ENCODE results near the gene ADARB1. TPM values are rescaled to one million over a fixed set of nuclear protein-coding genes. Genes with fewer than 3 reads are reported as not detected.

ADARB1 gene
- total and polyA plus RNA-seq, 2 donors (not counting 1 experiment from before 2014, with no cell fraction given) = 17.1 to 33.3 TPM

- H3K27ac Mint-ChIP-seq = no peak overlapping the region
- H3K9me3 Mint-ChIP-seq (ENCODE audit: insufficient read depth) = peaks cover 2% of the 10 kb centered on the region
- ATAC-seq (ENCODE audit: low read depth) (no peak), DNase-seq (no peak)
- Histone ChIP-seq H4K20me1 (ENCODE audit: control insufficient read depth, insufficient read depth, low read length, poor library complexity, severe bottlenecking) (no peaks in the 10 kb centered on the region), H3K9me3 (ENCODE audit: control extremely low read depth in 1 of 3, control insufficient read depth in 2 of 3, insufficient read depth in 1 of 3, low read length in 2 of 3) (peaks cover 0 to 13% (median 11%) of the 10 kb centered on the region in 3 donors), H3K79me2 (ENCODE audit: control insufficient read depth, insufficient read depth, low read length) (no peaks in the 10 kb centered on the region), H3K9ac (ENCODE audit: low read length) (no peak overlapping the region), H3K27ac (ENCODE audit: low read length in 2 of 2) (no peak overlapping the region), H3K4me2 (replicated peaks; ENCODE audit: low read depth, low read length, poor library complexity, severe bottlenecking) (no peak overlapping the region), H3K4me3 (ENCODE audit: control extremely low read depth in 1 of 5, extremely low read depth in 1 of 5, insufficient read depth in 1 of 5, low read depth in 2 of 5, low read length in 4 of 5) (no peak overlapping the region), H3K36me3 (replicated peaks in 1 of 2; ENCODE audit: control extremely low read depth in 1 of 2, control insufficient read depth in 1 of 2, extremely low read depth in 1 of 2, insufficient read depth in 2 of 2, low read length in 1 of 2) (no peaks in the 10 kb centered on the region), H3K27me3 (replicated peaks in 1 of 4; ENCODE audit: control extremely low read depth in 1 of 4, control insufficient read depth in 3 of 4, insufficient read depth in 4 of 4, low read length in 3 of 4) (peaks cover 0 to 7% (median 2%) of the 10 kb centered on the region in 4 experiments), H3K4me1 (ENCODE audit: control insufficient read depth in 2 of 2, insufficient read depth in 2 of 2, low read length in 2 of 2) (no peaks in the 10 kb centered on the region), H2AFZ (ENCODE audit: insufficient read depth, low read depth, low read length, poor library complexity, severe bottlenecking) (no peak overlapping the region)
- H3K27me3 Mint-ChIP-seq = peaks cover 19% of the 10 kb centered on the region
- 95% methylated on average over 13 of the region's 15 CpGs for WGBS (ENCODE audit: insufficient coverage)
- intact Hi-C loops (cut with micrococcal nuclease) = no loop called here
- H3K4me3 Mint-ChIP-seq = no peak overlapping the region
- ChIA-PET CTCF (no interaction called here), POLR2A (no interaction called here)
- TF ChIP-seq EZH2 (IDR thresholded peaks at IDR 0.05; ENCODE audit: borderline replicate concordance, insufficient read depth, low read depth, low read length, poor library complexity, severe bottlenecking) (no peak), CTCF (IDR thresholded peaks at IDR 0.05) (no peak)
- H3K4me1 Mint-ChIP-seq = peaks cover 4% of the 10 kb centered on the region
Measured at GRCh38 chr21:45040739-45041138, 33.6 kb upstream of the ADARB1 start.

GRCh38 chr21:45041351-45041805 lies 33.0 kb upstream of the ADARB1 start:
- H2AFZ ChIP-seq (ENCODE audit: insufficient read depth, low read depth, low read length, poor library complexity, severe bottlenecking) = no peak overlapping the region
- H3K4me1 Mint-ChIP-seq = peaks cover 4% of the 10 kb centered on the region
- H3K4me1 ChIP-seq (ENCODE audit: control insufficient read depth in 2 of 2, insufficient read depth in 2 of 2, low read length in 2 of 2) = no peaks in the 10 kb centered on the region
- H3K27ac Mint-ChIP-seq = no peak overlapping the region
- H3K4me3 Mint-ChIP-seq = no peak overlapping the region
- no peak overlapping the region for H3K4me2 ChIP-seq (replicated peaks; ENCODE audit: low read depth, low read length, poor library complexity, severe bottlenecking)
- no peak for TF ChIP-seq CTCF (IDR thresholded peaks at IDR 0.05)
- TF ChIP-seq EZH2 (IDR thresholded peaks at IDR 0.05; ENCODE audit: borderline replicate concordance, insufficient read depth, low read depth, low read length, poor library complexity, severe bottlenecking) = no peak
- H3K4me3 ChIP-seq (ENCODE audit: control extremely low read depth in 1 of 5, extremely low read depth in 1 of 5, insufficient read depth in 1 of 5, low read depth in 2 of 5, low read length in 4 of 5) = no peak overlapping the region
- H3K9me3 ChIP-seq (ENCODE audit: control extremely low read depth in 1 of 3, control insufficient read depth in 2 of 3, insufficient read depth in 1 of 3, low read length in 2 of 3) = peaks cover 0 to 13% (median 9%) of the 10 kb centered on the region in 3 donors
- ChIA-PET CTCF (no interaction called here), POLR2A (no interaction called here)
- no peak for DNase-seq
- intact Hi-C loops (cut with micrococcal nuclease) = no loop called here
- 81% methylated on average over 16 of the region's 16 CpGs for WGBS (ENCODE audit: insufficient coverage)
- ATAC-seq (ENCODE audit: low read depth) = no peak
- H3K9ac ChIP-seq (ENCODE audit: low read length) = no peak overlapping the region
- H4K20me1 ChIP-seq (ENCODE audit: control insufficient read depth, insufficient read depth, low read length, poor library complexity, severe bottlenecking) = no peaks in the 10 kb centered on the region
- H3K36me3 ChIP-seq (replicated peaks in 1 of 2; ENCODE audit: control extremely low read depth in 1 of 2, control insufficient read depth in 1 of 2, extremely low read depth in 1 of 2, insufficient read depth in 2 of 2, low read length in 1 of 2) = no peaks in the 10 kb centered on the region
- H3K79me2 ChIP-seq (ENCODE audit: control insufficient read depth, insufficient read depth, low read length) = no peaks in the 10 kb centered on the region
- H3K27me3 ChIP-seq (replicated peaks in 1 of 4; ENCODE audit: control extremely low read depth in 1 of 4, control insufficient read depth in 3 of 4, insufficient read depth in 4 of 4, low read length in 3 of 4) = peaks cover 0 to 13% (median 2%) of the 10 kb centered on the region in 4 experiments
- no peak overlapping the region for H3K27ac ChIP-seq (ENCODE audit: low read length in 2 of 2)
- H3K9me3 Mint-ChIP-seq (ENCODE audit: insufficient read depth) = peaks cover 5% of the 10 kb centered on the region
- H3K27me3 Mint-ChIP-seq = peaks cover 24% of the 10 kb centered on the region

Measured in B cell (primary cell).